Breast epithelium (tissue), 4 donors: ENCODE data around the gene PDE4D. TPM values are rescaled to one million over a fixed set of nuclear protein-coding genes. Genes with fewer than 3 reads are reported as not detected.

Source experiments
- DNase-seq, 2 donors: peaks; one replicate each; pipeline ENCODE4 v3.0.0-alpha.2; 2019; ENCODE audit warnings: low spot score in 2 of 2
- H3K27ac ChIP-seq, 2 donors: fragments of 200-600 bp; sonication (generic) in 1 of 2; one replicate each; pipeline ENCODE4 v1.5.1; 2016 to 2019; ENCODE audit warnings: mild to moderate bottlenecking in 1 of 2
- H3K27me3 ChIP-seq, 2 donors: fragments of 200-600 bp; sonication (generic) in 1 of 2; one replicate each; pipeline versions ENCODE4 v1.5.1 to v1.6.0; 2017 to 2019; ENCODE audit warnings: control low read depth in 1 of 2, mild to moderate bottlenecking in 1 of 2
- H3K36me3 ChIP-seq: fragments of 200-600 bp; one replicate; pipeline ENCODE4 v1.5.1; 2019
- H3K4me1 ChIP-seq, 2 donors: fragments of 200-600 bp; sonication (generic); one replicate each; pipeline ENCODE4 v1.5.1; 2016 to 2019; ENCODE audit warnings: control low read depth in 1 of 2
- H3K4me3 ChIP-seq, 3 donors: fragments of 200-600 bp; sonication (generic); 1 replicate in 2 of 3; 2 replicates in 1 of 3; pipeline ENCODE4 v1.5.1; 2016 to 2019; ENCODE audit warnings: mild to moderate bottlenecking in 3 of 3, moderate library complexity in 2 of 3
- H3K9me3 ChIP-seq, 2 donors: fragments of 200-600 bp; sonication (generic) in 1 of 2; one replicate each; pipeline ENCODE4 v1.5.1; 2016 to 2019; ENCODE audit warnings: control low read depth in 1 of 2
- CTCF ChIP-seq, 3 donors: fragments of 450-650 bp; IDR thresholded peaks; one replicate each; pipeline ENCODE4 v1.5.1; 2016 to 2017; ENCODE audit warnings: antibody characterized with exemption in 3 of 3, mild to moderate bottlenecking in 3 of 3, moderate library complexity in 3 of 3
- POLR2A ChIP-seq: fragments of 450-650 bp; IDR thresholded peaks from one replicate; pipeline ENCODE4 v1.6.1; 2016; ENCODE audit warnings: antibody characterized with exemption, mild to moderate bottlenecking, moderate library complexity
- POLR2AphosphoS5 ChIP-seq, 3 donors: sonication (generic); formaldehyde crosslinking; IDR thresholded peaks; one replicate each; pipeline ENCODE4 v1.6.1; 2017; ENCODE audit warnings: antibody characterized with exemption in 3 of 3
- intact Hi-C: fragments of 100-400 bp; cut with DNase I; formaldehyde crosslinking; loops from one replicate; pipeline ENCODE4 v1.15.1; 2023; ENCODE audit warnings: low total_unique reads
- total RNA-seq, 3 donors: library from RNA; depleted of rRNA; stranded (reverse); fragments of >200 nt; gene quantifications; one replicate each; pipeline ENCODE4 v1.1.0, GENCODE V29; 2016

The PDE4D gene
- total RNA-seq, 3 donors from 2014 or later = 14.4 to 37.4 (median 28.2) TPM

- no peaks in the 10 kb centered on the region for H3K4me1 ChIP-seq
- H3K27ac ChIP-seq = no peak overlapping the region
- no peaks in the 10 kb centered on the region for H3K36me3 ChIP-seq
- H3K27me3 ChIP-seq = no peaks in the 10 kb centered on the region
- DNase-seq = no peak
- H3K4me3 ChIP-seq = no peak overlapping the region
- no peak for TF ChIP-seq POLR2AphosphoS5 (IDR thresholded peaks at IDR 0.05)
- no peak for TF ChIP-seq POLR2A
- TF ChIP-seq CTCF (IDR thresholded peaks at IDR 0.05) = no peak
- intact Hi-C loops = no loop called here
- no peaks in the 10 kb centered on the region for H3K9me3 ChIP-seq
Measured at GRCh38 chr5:59558501-59558900, 335.0 kb downstream of the PDE4D start.

GRCh38 chr5:59557572-59557971 is 336.0 kb downstream of the PDE4D start:
- Histone ChIP-seq H3K9me3 (no peaks in the 10 kb centered on the region), H3K27ac (no peak overlapping the region), H3K36me3 (no peaks in the 10 kb centered on the region), H3K27me3 (no peaks in the 10 kb centered on the region), H3K4me1 (no peaks in the 10 kb centered on the region), H3K4me3 (no peak overlapping the region)
- intact Hi-C loops = no loop called here
- TF ChIP-seq CTCF (IDR thresholded peaks at IDR 0.05) = no peak
- no peak for TF ChIP-seq POLR2AphosphoS5 (IDR thresholded peaks at IDR 0.05)
- TF ChIP-seq POLR2A = no peak
- no peak for DNase-seq

DNA sequence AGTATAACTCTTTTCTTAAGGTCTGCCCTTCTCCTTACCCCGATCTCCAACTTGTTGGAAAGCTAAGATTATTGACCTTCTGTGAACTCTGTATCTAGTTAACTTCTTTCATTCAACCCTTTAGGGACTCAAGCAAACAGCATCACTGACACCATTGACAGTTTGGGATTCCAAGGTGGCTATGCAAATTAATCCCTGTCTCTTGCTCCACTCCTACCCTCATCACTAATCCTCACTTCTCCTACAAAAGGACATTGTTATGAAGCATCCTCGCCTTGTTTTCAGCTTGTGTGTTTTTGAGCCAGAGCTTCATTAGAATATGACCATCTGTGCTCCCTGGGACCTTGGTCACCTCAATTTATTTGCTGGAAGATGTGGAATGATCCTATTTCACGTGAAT is 337.9 kb downstream of the PDE4D start:
- no peaks in the 10 kb centered on the region for H3K4me1 ChIP-seq
- H3K4me3 ChIP-seq = no peak overlapping the region
- DNase-seq = no peak
- no peaks in the 10 kb centered on the region for H3K36me3 ChIP-seq
- no peaks in the 10 kb centered on the region for H3K9me3 ChIP-seq
- no peaks in the 10 kb centered on the region for H3K27me3 ChIP-seq
- intact Hi-C loops = no loop called here
- TF ChIP-seq POLR2A = no peak
- no peak for TF ChIP-seq CTCF (IDR thresholded peaks at IDR 0.05)
- TF ChIP-seq POLR2AphosphoS5 (IDR thresholded peaks at IDR 0.05) = no peak
- no peak overlapping the region for H3K27ac ChIP-seq

DNA sequence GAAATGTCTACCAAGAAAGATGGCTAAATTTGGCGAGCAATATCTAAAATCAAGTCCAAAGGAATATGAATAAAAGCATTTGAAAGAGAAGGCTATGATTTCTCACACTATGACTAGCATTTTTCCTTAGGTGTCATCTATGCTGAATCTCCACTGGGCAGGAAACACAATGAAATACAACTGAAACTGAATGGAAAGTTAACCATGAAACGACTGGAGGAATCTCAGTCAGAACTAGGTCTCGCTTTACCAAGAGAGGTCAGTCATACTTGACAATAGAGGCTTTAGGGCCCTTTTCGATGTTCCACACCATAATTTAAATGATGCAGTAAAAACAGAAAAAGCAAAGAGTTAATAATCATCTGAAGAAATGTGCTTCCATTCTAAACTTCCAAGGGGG is 339.0 kb downstream of the PDE4D start:
- no peak for DNase-seq
- no peaks in the 10 kb centered on the region for H3K36me3 ChIP-seq
- H3K27me3 ChIP-seq = no peaks in the 10 kb centered on the region
- no peak overlapping the region for H3K4me3 ChIP-seq
- TF ChIP-seq POLR2A = no peak
- TF ChIP-seq POLR2AphosphoS5 (IDR thresholded peaks at IDR 0.05) = no peak
- no peaks in the 10 kb centered on the region for H3K4me1 ChIP-seq
- H3K27ac ChIP-seq = no peak overlapping the region
- intact Hi-C loops = no loop called here
- H3K9me3 ChIP-seq = no peaks in the 10 kb centered on the region

GRCh38 chr5:59553992-59554391 is 339.5 kb downstream of the PDE4D start:
- DNase-seq = no peak

More at GRCh38 chr5:59553992-59554391, 339.5 kb downstream of the PDE4D start:
- Histone ChIP-seq H3K4me1 (no peaks in the 10 kb centered on the region), H3K27ac (no peak overlapping the region), H3K9me3 (no peaks in the 10 kb centered on the region), H3K4me3 (no peak overlapping the region), H3K27me3 (no peaks in the 10 kb centered on the region), H3K36me3 (no peaks in the 10 kb centered on the region)
- no peak for TF ChIP-seq CTCF (IDR thresholded peaks at IDR 0.05)
- no peak for TF ChIP-seq POLR2A
- TF ChIP-seq POLR2AphosphoS5 (IDR thresholded peaks at IDR 0.05) = no peak
- intact Hi-C loops = no loop called here
